Lower leg skin (tissue), 4 donors: Measurements from ENCODE around the gene IL17RC. TPM values are rescaled to one million over a fixed set of nuclear protein-coding genes. Genes with fewer than 3 reads are reported as not detected.

Experiments used
- DNase-seq, 2 donors: peaks; one replicate each; pipeline ENCODE4 v3.0.0-alpha.2; 2019; ENCODE audit warnings: low spot score in 2 of 2
- H3K4me3 ChIP-seq: fragments of 200-600 bp; sonication (generic); 2 replicates; pipeline ENCODE4 v1.5.1; 2017; ENCODE audit warnings: mild to moderate bottlenecking, low read depth; ENCODE audit not compliant: poor library complexity, severe bottlenecking
- POLR2A ChIP-seq, 2 donors: fragments of 450-650 bp; IDR thresholded peaks; one replicate each; pipeline ENCODE4 v1.6.1; 2016 to 2017; ENCODE audit warnings: antibody characterized with exemption in 2 of 2, mild to moderate bottlenecking in 1 of 2, moderate library complexity in 1 of 2
- WGBS, 2 donors: methylation state at CpG; one replicate each; pipeline ENCODE4 v1.1.5; 2018; 5-methylcytosine and 5-hydroxymethylcytosine counted together
- intact Hi-C: fragments of 100-400 bp; cut with DNase I; formaldehyde crosslinking; loops from one replicate; pipeline ENCODE4 v1.15.0; 2023; ENCODE audit warnings: low total_unique reads
- total RNA-seq, 4 donors: library from RNA; depleted of rRNA; stranded (reverse); fragments of >200 nt; gene quantifications; one replicate each; pipeline ENCODE4 v1.1.0, GENCODE V29; 2016
- TF ChIP-seq, protein P1 (sequence below), 3 donors: fragments of 450-650 bp; IDR thresholded peaks; one replicate each; pipeline ENCODE4 v1.5.1; 2016; ENCODE audit warnings: antibody characterized with exemption in 3 of 3, mild to moderate bottlenecking in 3 of 3, moderate library complexity in 2 of 3

The IL17RC gene
- total RNA-seq, 4 donors from 2014 or later = 95.5 to 155 (median 113) TPM

DNA sequence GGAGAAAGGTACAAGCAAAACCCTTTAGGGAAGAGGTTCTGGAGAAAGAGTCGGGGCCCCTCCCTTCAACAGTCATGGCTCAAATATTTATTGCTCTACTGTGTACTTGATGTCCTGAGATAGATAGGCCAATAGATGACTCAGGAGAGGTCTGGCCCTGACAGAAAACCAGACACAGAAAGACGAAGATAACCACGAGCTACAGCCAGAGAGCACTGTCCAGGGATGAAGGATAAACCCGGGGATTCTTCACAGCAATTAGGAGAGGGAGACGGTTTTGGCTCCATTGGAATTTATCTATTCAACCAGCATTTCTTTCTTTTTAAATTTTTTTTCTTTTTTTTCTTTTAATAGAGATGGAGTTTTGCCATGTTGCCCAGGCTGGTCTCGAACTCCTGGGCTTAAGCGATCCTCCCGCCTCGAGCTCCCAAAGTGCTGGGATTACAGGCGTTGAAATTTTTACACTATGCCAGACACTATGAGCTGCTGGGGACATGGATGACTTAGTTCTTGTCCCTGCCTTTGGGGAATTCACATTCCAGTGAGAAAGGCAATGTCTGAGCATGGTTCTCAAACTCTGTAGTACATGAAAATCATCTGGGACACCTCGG is 32.2 kb upstream of the IL17RC start:
- intact Hi-C loops = no loop called here
- peak in 1 of 2 donors; percentile 74 for DNase-seq

GRCh38 chr3:9886328-9886727 is 30.6 kb upstream of the IL17RC start:
- intact Hi-C loops = no loop called here
- DNase-seq = no peak
- TF ChIP-seq, protein P1, sequence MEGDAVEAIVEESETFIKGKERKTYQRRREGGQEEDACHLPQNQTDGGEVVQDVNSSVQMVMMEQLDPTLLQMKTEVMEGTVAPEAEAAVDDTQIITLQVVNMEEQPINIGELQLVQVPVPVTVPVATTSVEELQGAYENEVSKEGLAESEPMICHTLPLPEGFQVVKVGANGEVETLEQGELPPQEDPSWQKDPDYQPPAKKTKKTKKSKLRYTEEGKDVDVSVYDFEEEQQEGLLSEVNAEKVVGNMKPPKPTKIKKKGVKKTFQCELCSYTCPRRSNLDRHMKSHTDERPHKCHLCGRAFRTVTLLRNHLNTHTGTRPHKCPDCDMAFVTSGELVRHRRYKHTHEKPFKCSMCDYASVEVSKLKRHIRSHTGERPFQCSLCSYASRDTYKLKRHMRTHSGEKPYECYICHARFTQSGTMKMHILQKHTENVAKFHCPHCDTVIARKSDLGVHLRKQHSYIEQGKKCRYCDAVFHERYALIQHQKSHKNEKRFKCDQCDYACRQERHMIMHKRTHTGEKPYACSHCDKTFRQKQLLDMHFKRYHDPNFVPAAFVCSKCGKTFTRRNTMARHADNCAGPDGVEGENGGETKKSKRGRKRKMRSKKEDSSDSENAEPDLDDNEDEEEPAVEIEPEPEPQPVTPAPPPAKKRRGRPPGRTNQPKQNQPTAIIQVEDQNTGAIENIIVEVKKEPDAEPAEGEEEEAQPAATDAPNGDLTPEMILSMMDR (IDR thresholded peaks at IDR 0.05) = no peak
- TF ChIP-seq POLR2A (IDR thresholded peaks at IDR 0.05) = no peak
- no peak overlapping the region for H3K4me3 ChIP-seq

More for the DNA sequence above, 32.2 kb upstream of the IL17RC start:
- 51% methylated on average over 11 of the region's 11 CpGs for WGBS, 2 donors
- no peak for TF ChIP-seq POLR2A (IDR thresholded peaks at IDR 0.05)
- TF ChIP-seq, protein P1 (IDR thresholded peaks at IDR 0.05) = no peak
- H3K4me3 ChIP-seq = no peak overlapping the region

- TF ChIP-seq, protein P1 (IDR thresholded peaks at IDR 0.05) = no peak
- no peak for TF ChIP-seq POLR2A (IDR thresholded peaks at IDR 0.05)
- no peak for DNase-seq
- 86 to 91% methylated on average over 5 of the region's 5 CpGs for WGBS, 2 donors
- no peak overlapping the region for H3K4me3 ChIP-seq
- intact Hi-C loops = no loop called here
Observed at GRCh38 chr3:9887480-9887879, 29.4 kb upstream of the IL17RC start.

GRCh38 chr3:9888540-9888939 is 28.4 kb upstream of the IL17RC start:
- TF ChIP-seq, protein P1 (IDR thresholded peaks at IDR 0.05) = no peak
- TF ChIP-seq POLR2A (IDR thresholded peaks at IDR 0.05) = no peak
- no peak overlapping the region for H3K4me3 ChIP-seq
- no peak for DNase-seq
- intact Hi-C loops = no loop called here
- WGBS, 2 donors = 85 to 93% methylated on average over 3 of the region's 3 CpGs

DNA sequence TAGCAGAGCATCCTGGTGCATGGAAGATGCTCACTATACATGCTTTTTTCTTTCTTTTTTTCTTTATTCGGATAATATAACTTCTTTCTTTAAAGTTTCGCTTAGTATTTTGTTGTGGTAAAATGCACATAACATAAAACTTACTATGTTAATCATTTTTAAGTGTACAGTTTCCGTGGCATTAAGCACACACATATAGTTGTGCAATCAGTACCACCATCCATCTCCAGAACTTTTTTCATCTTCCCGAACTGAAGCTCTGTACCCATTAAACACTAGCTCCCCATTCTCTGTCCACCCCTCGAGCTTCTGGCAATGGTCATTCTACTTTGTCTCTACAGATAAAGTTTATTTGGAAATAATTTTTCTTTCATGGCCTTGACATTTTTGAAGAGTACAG is 27.5 kb upstream of the IL17RC start:
- H3K4me3 ChIP-seq = no peak overlapping the region
- no peak for TF ChIP-seq POLR2A (IDR thresholded peaks at IDR 0.05)
- TF ChIP-seq, protein P1 (IDR thresholded peaks at IDR 0.05) = no peak
- WGBS, 2 donors = 83 to 87% methylated on average over 5 of the region's 5 CpGs
- intact Hi-C loops = no loop called here
- DNase-seq = no peak
